GM12878 (cell line): ENCODE measurements around the gene PAX3. TPM values are rescaled to one million over a fixed set of nuclear protein-coding genes. Genes with fewer than 3 reads are reported as not detected.

Experiments
- ATAC-seq: fragments of 200-7000 bp; cut with Tn5 transposase; 3 replicates; pipeline ENCODE4 v1.9.1; 2020; ENCODE audit warnings: mild to moderate bottlenecking, moderate library complexity
- BruUV-seq: library from RNA; stranded (reverse); fragments of 400-500 nt; replicated peaks from 2 replicates; lab custom pipeline; 2021; lab: Mats Ljungman, UMichigan
- CTCF ChIA-PET: fragments of 300-600 bp; sonication (Branson Sonifier 250); formaldehyde crosslinking; extraction: SDS; loops from one replicate; lab custom pipeline; 2021; ENCODE audit warnings: inconsistent platforms; lab: Yijun Ruan, JAX
- POLR2A ChIA-PET: fragments of 350-600 bp; formaldehyde crosslinking; extraction: SDS; loops from one replicate; lab custom pipeline; 2021; ENCODE audit warnings: inconsistent platforms; lab: Charles Lee
- RAD21 ChIA-PET: fragments of 300-600 bp; sonication (Branson Sonifier 250); formaldehyde crosslinking; loops from one replicate; lab custom pipeline; 2023; ENCODE audit warnings: antibody characterized with exemption; ENCODE audit not compliant: unreplicated experiment; lab: Charles Lee
- SMC1A ChIA-PET: fragments of 300-600 bp; sonication (Branson Sonifier 250); formaldehyde crosslinking; loops from one replicate; lab custom pipeline; 2023; ENCODE audit not compliant: unreplicated experiment, uncharacterized antibody; lab: Charles Lee
- DNase-seq: peaks from one replicate; pipeline ENCODE4 v3.0.0-alpha.2; 2011; ENCODE audit warnings: low read depth, low spot score
- FAIRE-seq: peaks from 3 replicates; lab custom pipeline; 2011; peaks lifted over from hg19 to GRCh38; lab: Jason Lieb, UNC
- H2AFZ ChIP-seq: 2 replicates; pipeline ENCODE4 v1.6.0; 2011; ENCODE audit warnings: low read depth, low read length, control low read depth; ENCODE audit not compliant: control insufficient read depth
- H3K27ac ChIP-seq: 2 replicates; pipeline ENCODE4 v1.5.1; 2011; ENCODE audit warnings: control low read depth; ENCODE audit not compliant: control insufficient read depth, insufficient read depth
- H3K27me3 ChIP-seq, 2 experiments: replicated peaks in 1 of 2; 2 replicates each; pipeline versions ENCODE4 v1.6.0 to v1.6.1; 2011; ENCODE audit warnings: low read length in 1 of 2; ENCODE audit not compliant: control insufficient read depth in 2 of 2, insufficient read depth in 2 of 2
- H3K36me3 ChIP-seq, 2 experiments: 2 replicates each; pipeline ENCODE4 v1.5.1; 2011; ENCODE audit warnings: low read length in 1 of 2; ENCODE audit not compliant: control insufficient read depth in 2 of 2, insufficient read depth in 2 of 2
- H3K4me1 ChIP-seq: 2 replicates; pipeline ENCODE4 v1.6.1; 2011; ENCODE audit warnings: mild to moderate bottlenecking, low read length, moderate library complexity, mixed read lengths; ENCODE audit not compliant: control insufficient read depth, insufficient read depth
- H3K4me2 ChIP-seq: 2 replicates; pipeline ENCODE4 v1.6.0; 2011; ENCODE audit warnings: control low read depth; ENCODE audit not compliant: control insufficient read depth, insufficient read depth
- H3K4me3 ChIP-seq: fragments of 200-600 bp; sonication (generic); 2 replicates; pipeline ENCODE4 v1.5.1; 2016
- H3K79me2 ChIP-seq: 2 replicates; pipeline ENCODE4 v1.6.0; 2011; ENCODE audit warnings: low read length; ENCODE audit not compliant: control insufficient read depth, insufficient read depth
- H3K9ac ChIP-seq: 2 replicates; pipeline ENCODE4 v1.8.0; 2011; ENCODE audit warnings: low read length, control low read depth, mixed read lengths; ENCODE audit not compliant: control insufficient read depth, insufficient read depth
- H3K9me3 ChIP-seq: replicated peaks from 3 replicates; pipeline ENCODE4 v1.5.1; 2011; ENCODE audit warnings: mild to moderate bottlenecking, low read length; ENCODE audit not compliant: control insufficient read depth, insufficient read depth
- H4K20me1 ChIP-seq: 2 replicates; pipeline ENCODE4 v1.6.0; 2011; ENCODE audit not compliant: control insufficient read depth, insufficient read depth
- BRCA1 ChIP-seq: IDR thresholded peaks from 2 replicates; pipeline ENCODE4 v1.6.1; 2011; ENCODE audit warnings: low read depth, low read length, improper control_type of control experiment
- CBX5 ChIP-seq: sonication (generic); IDR thresholded peaks from 2 replicates; pipeline ENCODE4 v1.6.1; 2016; ENCODE audit warnings: low read depth, moderate library complexity, mild to moderate bottlenecking, inconsistent platforms
- CHD2 ChIP-seq: IDR thresholded peaks from 2 replicates; pipeline ENCODE4 v1.6.1; 2011; ENCODE audit warnings: low read depth, low read length, improper control_type of control experiment, borderline replicate concordance
- E2F8 ChIP-seq: fragments of 450-650 bp; IDR thresholded peaks from 2 replicates; pipeline ENCODE4 v1.6.1; 2018; ENCODE audit warnings: mild to moderate bottlenecking, low read depth, moderate library complexity; ENCODE audit not compliant: partially characterized antibody
- EGR1 ChIP-seq, 2 experiments: IDR thresholded peaks; 1 replicate in 1 of 2; 2 replicates in 1 of 2; pipeline ENCODE4 v1.6.1; 2011 to 2012; ENCODE audit warnings: low read depth in 2 of 2, low read length in 2 of 2, borderline replicate concordance in 1 of 2, mild to moderate bottlenecking in 1 of 2, moderate library complexity in 1 of 2
- EP300 ChIP-seq, 2 experiments: fragments of 150-350 bp in 1 of 2; IDR thresholded peaks; 2 replicates each; pipeline ENCODE4 v1.6.1; 2011 to 2012; ENCODE audit warnings: low read depth in 2 of 2, low read length in 2 of 2, borderline replicate concordance in 1 of 2, improper control_type of control experiment in 1 of 2, inconsistent platforms in 1 of 2; ENCODE audit not compliant: control insufficient read depth in 1 of 2
- JUND ChIP-seq: IDR thresholded peaks from 2 replicates; pipeline ENCODE4 v1.6.1; 2012; ENCODE audit warnings: low read depth, mild to moderate bottlenecking, low read length, improper control_type of control experiment, moderate library complexity
- MTA2 ChIP-seq: fragments of 450-650 bp; IDR thresholded peaks from 2 replicates; pipeline ENCODE4 v1.6.1; 2016; ENCODE audit warnings: low read depth, mild to moderate bottlenecking, moderate library complexity
- MYC ChIP-seq: IDR thresholded peaks from 2 replicates; pipeline ENCODE4 v1.6.1; 2011; ENCODE audit warnings: mild to moderate bottlenecking, low read length, moderate library complexity, inconsistent platforms; ENCODE audit not compliant: insufficient read depth, insufficient replicate concordance, insufficient read length, severe bottlenecking
- RAD51 ChIP-seq: fragments of 450-650 bp; IDR thresholded peaks from 2 replicates; pipeline ENCODE4 v1.6.1; 2016; ENCODE audit warnings: moderate library complexity, mild to moderate bottlenecking, inconsistent platforms
- SP1 ChIP-seq: IDR thresholded peaks from one replicate; pipeline ENCODE4 v1.6.1; 2011; ENCODE audit warnings: low read depth, low read length
- USF2 ChIP-seq: IDR thresholded peaks from 2 replicates; pipeline ENCODE4 v1.6.1; 2011; ENCODE audit warnings: low read depth, low read length, improper control_type of control experiment, borderline replicate concordance
- ZBTB40 ChIP-seq: fragments of 450-650 bp; IDR thresholded peaks from 2 replicates; pipeline ENCODE4 v1.6.1; 2016; ENCODE audit warnings: mild to moderate bottlenecking, moderate library complexity, borderline replicate concordance
- WGBS: methylation state at CpG from one replicate; pipeline ENCODE4 v1.1.6; 2016; ENCODE audit warnings: low lambda C conversion rate; ENCODE audit not compliant: insufficient replicate concordance, insufficient coverage; ENCODE audit errors: missing lambda C conversion rate; 5-methylcytosine and 5-hydroxymethylcytosine counted together
- in situ Hi-C: fragments of 300-500 bp; cut with MboI; formaldehyde crosslinking; loops from 9 replicates; pipeline ENCODE4 v1.14.3; 2018; ENCODE audit warnings: mixed read lengths
- intact Hi-C: fragments of 100-400 bp; cut with micrococcal nuclease; formaldehyde crosslinking; loops from one replicate; pipeline ENCODE4 v1.14.2; 2022; ENCODE audit not compliant: unreplicated experiment
- polyA plus RNA-seq, 11 experiments: library from polyadenylated mRNA; depleted of rRNA in 4 of 11; unstranded in 6 of 11; stranded (reverse) in 5 of 11; fragments of >200 nt; fragmentation: Nextera tagmentation in 4 of 11; fragmentation: Illumina TruSeq in 1 of 11; extraction: Ambion mirVana in 4 of 11; extraction: Trizol in 1 of 11; gene quantifications; 1 replicate in 1 of 11; 2 replicates in 10 of 11; pipeline versions ENCODE4 v1.2.1 to v1.2.3, GENCODE V29; 2011 to 2016; ENCODE audit warnings: inconsistent platforms in 2 of 11, missing spikeins in 2 of 11, low read depth in 1 of 11
- total RNA-seq, 4 experiments: library from RNA; depleted of rRNA in 3 of 4; stranded (reverse); fragments of >200 nt in 3 of 4; fragmentation: Illumina TruSeq in 1 of 4; extraction: Trizol in 1 of 4; gene quantifications; 2 replicates each; pipeline versions ENCODE4 v1.2.1 to v1.2.3, GENCODE V29; 2013 to 2021

The PAX3 gene
- total and polyA plus RNA-seq, 10 of the 15 experiments (the other 5 are each of a cell fraction or from before 2014, with no cell fraction given), result not detected

GRCh38 chr2:222295368-222296062 lies 3.3 kb downstream of the PAX3 start:
- Histone ChIP-seq H2AFZ (no peak overlapping the region), H3K4me1 (no peaks in the 10 kb centered on the region), H3K4me2 (peak overlapping the region; percentile 33; the same call in 1 of the 2 replicates), H3K36me3 (no peaks in the 10 kb centered on the region), H3K27me3 (peaks cover 33 to 52% of the 10 kb centered on the region in 2 experiments), H3K9me3 (no peaks in the 10 kb centered on the region; the same call in 2 of the 3 replicates), H3K79me2 (no peaks in the 10 kb centered on the region), H4K20me1 (no peaks in the 10 kb centered on the region), H3K4me3 (no peak overlapping the region), H3K27ac (no peak overlapping the region), H3K9ac (no peak overlapping the region)
- 50% methylated on average over 33 of the region's 33 CpGs for WGBS
- FAIRE-seq (no peak), DNase-seq (no peak), ATAC-seq (no peak)
- TF ChIP-seq CBX5 (no peak), ZBTB40 (no peak), MTA2 (no peak), E2F8 (no peak), USF2 (no peak), MYC (no peak), CHD2 (no peak), EGR1 (IDR thresholded peaks at IDR 0.05; ENCODE audit: borderline replicate concordance in 1 of 2, low read depth in 2 of 2, low read length in 2 of 2) (no peak), EP300 (IDR thresholded peaks at IDR 0.05; ENCODE audit: borderline replicate concordance in 1 of 2, control insufficient read depth in 1 of 2, low read depth in 2 of 2, low read length in 2 of 2) (no peak), SP1 (no peak), RAD51 (no peak), BRCA1 (no peak), JUND (no peak)
- in situ Hi-C loops, result no loop called here
- ChIA-PET SMC1A (interaction anchor here (0.7 kb wide), 1 partner anchor 81 kb away, joined by 3 read pairs; no protein-coding TSS in a partner anchor), POLR2A (no interaction called here), RAD21 (no interaction called here), CTCF (no interaction called here)
- BruUV-seq, result no TSS peak
- intact Hi-C loops, result no loop called here
